ENCODE results near the gene IQSEC3. TPM values are rescaled to one million over a fixed set of nuclear protein-coding genes. Genes with fewer than 3 reads are reported as not detected.

IQSEC3 gene
- total and polyA plus RNA-seq, 8 donors: 0.16 to 10.1 (median 1.2) TPM

DNA sequence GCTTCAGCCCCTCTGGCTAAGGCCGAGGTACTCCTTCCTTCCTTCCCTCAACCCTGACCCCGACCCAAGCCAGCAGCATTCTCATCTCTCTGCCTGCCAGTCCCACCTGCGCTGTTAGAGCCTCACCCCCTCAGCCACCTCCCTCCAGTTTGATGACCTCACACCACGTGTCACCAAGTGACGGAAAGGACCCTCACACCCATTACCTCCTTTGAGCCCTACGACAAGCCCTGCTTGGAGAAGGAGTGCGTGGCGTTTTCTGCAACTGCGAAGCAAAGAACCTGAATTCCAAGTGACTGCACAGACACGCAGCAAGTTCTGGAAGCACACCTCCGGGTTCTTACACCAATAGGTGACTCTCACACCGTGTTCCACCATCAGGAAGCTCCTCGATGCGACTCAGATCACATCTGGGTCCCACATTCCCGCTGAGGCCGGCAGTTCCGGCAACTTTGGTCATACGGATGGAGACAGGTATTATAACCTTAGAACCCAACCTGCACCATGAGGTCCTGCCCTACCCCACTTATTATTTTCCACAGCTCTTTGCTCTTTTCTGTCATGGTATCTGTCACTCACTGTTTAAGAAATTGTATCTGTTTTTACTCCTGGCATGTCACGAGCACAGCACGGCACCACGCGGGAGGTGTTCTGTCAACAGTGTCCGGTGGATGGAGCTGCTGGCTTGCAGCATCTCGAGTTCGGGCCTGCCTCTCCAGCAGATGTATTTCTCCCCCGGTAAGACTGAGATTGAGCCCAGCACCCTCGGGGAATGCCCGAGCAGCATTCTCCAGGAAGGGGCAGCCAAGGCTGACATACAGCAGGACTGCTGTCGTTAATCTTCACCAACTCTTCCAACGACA is 152.4 kb downstream of the IQSEC3 start:
- H3K27me3 ChIP-seq: no peaks in the 10 kb centered on the region
- FAIRE-seq (no peak), DNase-seq (no peak), ATAC-seq (no peak)
- no peaks in the 10 kb centered on the region for H3K36me3 ChIP-seq
- H3K4me3 ChIP-seq: no peak overlapping the region
- TF ChIP-seq, protein P1, sequence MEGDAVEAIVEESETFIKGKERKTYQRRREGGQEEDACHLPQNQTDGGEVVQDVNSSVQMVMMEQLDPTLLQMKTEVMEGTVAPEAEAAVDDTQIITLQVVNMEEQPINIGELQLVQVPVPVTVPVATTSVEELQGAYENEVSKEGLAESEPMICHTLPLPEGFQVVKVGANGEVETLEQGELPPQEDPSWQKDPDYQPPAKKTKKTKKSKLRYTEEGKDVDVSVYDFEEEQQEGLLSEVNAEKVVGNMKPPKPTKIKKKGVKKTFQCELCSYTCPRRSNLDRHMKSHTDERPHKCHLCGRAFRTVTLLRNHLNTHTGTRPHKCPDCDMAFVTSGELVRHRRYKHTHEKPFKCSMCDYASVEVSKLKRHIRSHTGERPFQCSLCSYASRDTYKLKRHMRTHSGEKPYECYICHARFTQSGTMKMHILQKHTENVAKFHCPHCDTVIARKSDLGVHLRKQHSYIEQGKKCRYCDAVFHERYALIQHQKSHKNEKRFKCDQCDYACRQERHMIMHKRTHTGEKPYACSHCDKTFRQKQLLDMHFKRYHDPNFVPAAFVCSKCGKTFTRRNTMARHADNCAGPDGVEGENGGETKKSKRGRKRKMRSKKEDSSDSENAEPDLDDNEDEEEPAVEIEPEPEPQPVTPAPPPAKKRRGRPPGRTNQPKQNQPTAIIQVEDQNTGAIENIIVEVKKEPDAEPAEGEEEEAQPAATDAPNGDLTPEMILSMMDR (IDR thresholded peaks at IDR 0.05): no peak
- no peak overlapping the region for H3K27ac ChIP-seq
- WGBS, 2 donors: 78 to 83% methylated on average over 29 to 30 of the region's 30 CpGs
- no peaks in the 10 kb centered on the region for H3K9me3 ChIP-seq
- H3K4me1 ChIP-seq: no peaks in the 10 kb centered on the region
- intact Hi-C loops (cut with DNase I): no loop called here

DNA sequence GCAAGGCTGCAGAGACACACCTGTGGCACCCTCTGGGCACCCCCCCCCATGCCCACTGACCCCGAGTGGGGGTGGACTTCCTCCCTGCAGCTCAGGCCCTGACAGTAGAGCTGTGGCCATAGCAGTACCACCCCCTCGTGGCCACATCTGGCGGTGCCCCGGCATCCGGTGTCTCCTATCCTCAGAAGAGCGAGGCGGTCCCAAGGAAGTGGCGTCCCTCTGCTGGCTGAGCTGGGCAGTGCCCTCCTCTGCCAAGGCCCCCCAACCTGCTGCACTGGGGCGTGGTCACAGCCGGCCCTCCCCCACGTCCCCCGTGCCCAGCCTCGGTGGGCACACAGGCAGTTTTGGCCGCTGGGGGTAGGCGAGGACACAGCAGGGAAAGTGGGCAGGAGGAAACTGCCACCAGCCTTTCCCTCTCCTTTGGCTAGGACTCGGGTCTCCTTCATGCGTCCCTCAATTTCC is 153.4 kb downstream of the IQSEC3 start:
- H3K9me3 ChIP-seq: no peaks in the 10 kb centered on the region
- DNase-seq (peak; percentile 61 to 89 (median 77)), ATAC-seq (peak; percentile 86 to 99 (median 94)), FAIRE-seq (no peak)
- no peak overlapping the region for H3K4me3 ChIP-seq
- WGBS, 2 donors: 14 to 18% methylated on average over 14 to 17 of the region's 17 CpGs
- TF ChIP-seq, protein P1 (IDR thresholded peaks at IDR 0.05): peak; percentile 40 to 73 (median 56)
- intact Hi-C loops (cut with DNase I): no loop called here
- no peaks in the 10 kb centered on the region for H3K36me3 ChIP-seq
- H3K27ac ChIP-seq: no peak overlapping the region
- no peaks in the 10 kb centered on the region for H3K4me1 ChIP-seq
- H3K27me3 ChIP-seq: no peaks in the 10 kb centered on the region

DNA sequence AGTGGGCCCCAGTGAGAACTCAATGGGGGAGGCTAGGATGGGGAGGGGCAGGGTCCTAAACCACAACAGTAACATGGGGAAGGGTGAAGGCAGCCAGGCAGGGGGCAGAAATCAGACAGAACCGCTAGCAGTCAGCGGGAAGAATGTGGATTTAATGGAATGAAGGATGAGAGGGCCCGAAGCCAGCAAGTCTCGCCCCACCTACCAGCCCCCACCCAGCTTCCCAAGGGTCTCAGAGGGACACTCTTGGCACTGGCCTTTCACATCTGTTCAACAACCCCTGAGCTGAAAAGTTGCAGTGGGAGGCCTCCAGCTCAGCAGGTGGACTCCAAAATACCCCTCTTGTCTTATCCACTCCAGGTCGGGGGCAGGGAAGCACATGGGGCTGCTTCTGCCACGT is 153.9 kb downstream of the IQSEC3 start:
- no peak overlapping the region for H3K27ac ChIP-seq

DNA sequence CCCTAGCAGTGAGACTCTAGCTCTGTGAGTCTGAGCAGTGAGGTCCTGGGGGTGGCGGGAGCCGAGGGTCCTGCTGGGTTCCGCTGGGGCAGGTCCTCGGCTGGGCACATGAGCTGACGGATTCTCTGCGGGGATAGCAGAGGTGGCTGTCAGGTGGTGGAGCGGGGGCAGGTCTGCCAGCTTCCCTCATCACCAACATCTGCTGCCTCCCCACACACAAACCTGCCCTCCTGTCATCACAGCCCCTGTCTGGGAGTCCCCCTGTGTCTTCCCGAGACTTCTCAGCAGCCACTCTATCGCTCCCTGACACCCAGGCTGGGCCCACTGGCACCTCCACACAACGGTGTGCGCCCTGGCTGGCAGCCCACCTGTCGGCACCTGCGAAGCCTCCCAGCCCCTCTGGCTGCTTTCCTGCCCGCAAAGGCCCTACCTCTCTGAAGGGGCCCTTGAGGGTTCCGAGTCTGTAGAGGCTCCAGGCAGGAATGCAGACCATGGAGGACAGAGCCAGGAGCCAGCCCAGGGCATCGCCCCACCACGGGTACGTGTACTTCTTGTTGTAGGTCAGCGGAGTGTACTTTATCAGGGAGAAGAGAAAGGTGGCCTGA is 154.5 kb downstream of the IQSEC3 start:
- ATAC-seq (no peak), FAIRE-seq (no peak), DNase-seq (peak in 1 of 6 donors; percentile 67)
- Histone ChIP-seq H3K36me3 (no peaks in the 10 kb centered on the region), H3K4me3 (no peak overlapping the region), H3K4me1 (no peaks in the 10 kb centered on the region), H3K27ac (no peak overlapping the region), H3K27me3 (no peaks in the 10 kb centered on the region), H3K9me3 (no peaks in the 10 kb centered on the region)
- intact Hi-C loops (cut with DNase I): no loop called here
- TF ChIP-seq, protein P1 (IDR thresholded peaks at IDR 0.05): no peak
- 76 to 79% methylated on average over 19 of the region's 19 CpGs for WGBS, 2 donors

More for the DNA sequence above, 153.9 kb downstream of the IQSEC3 start:
- DNase-seq (no peak), FAIRE-seq (no peak), ATAC-seq (no peak)
- TF ChIP-seq, protein P1 (IDR thresholded peaks at IDR 0.05): no peak
- Histone ChIP-seq H3K36me3 (no peaks in the 10 kb centered on the region), H3K9me3 (no peaks in the 10 kb centered on the region), H3K27me3 (no peaks in the 10 kb centered on the region), H3K4me3 (no peak overlapping the region), H3K4me1 (no peaks in the 10 kb centered on the region)
- intact Hi-C loops (cut with DNase I): no loop called here
- 57 to 68% methylated on average over 5 to 6 of the region's 6 CpGs for WGBS, 2 donors
